ENCODE data around the gene HS3ST6. TPM values are rescaled to one million over a fixed set of nuclear protein-coding genes. Genes with fewer than 3 reads are reported as not detected.

Gene HS3ST6
- total RNA-seq, 1 experiment from 2014 or later: not detected

DNA sequence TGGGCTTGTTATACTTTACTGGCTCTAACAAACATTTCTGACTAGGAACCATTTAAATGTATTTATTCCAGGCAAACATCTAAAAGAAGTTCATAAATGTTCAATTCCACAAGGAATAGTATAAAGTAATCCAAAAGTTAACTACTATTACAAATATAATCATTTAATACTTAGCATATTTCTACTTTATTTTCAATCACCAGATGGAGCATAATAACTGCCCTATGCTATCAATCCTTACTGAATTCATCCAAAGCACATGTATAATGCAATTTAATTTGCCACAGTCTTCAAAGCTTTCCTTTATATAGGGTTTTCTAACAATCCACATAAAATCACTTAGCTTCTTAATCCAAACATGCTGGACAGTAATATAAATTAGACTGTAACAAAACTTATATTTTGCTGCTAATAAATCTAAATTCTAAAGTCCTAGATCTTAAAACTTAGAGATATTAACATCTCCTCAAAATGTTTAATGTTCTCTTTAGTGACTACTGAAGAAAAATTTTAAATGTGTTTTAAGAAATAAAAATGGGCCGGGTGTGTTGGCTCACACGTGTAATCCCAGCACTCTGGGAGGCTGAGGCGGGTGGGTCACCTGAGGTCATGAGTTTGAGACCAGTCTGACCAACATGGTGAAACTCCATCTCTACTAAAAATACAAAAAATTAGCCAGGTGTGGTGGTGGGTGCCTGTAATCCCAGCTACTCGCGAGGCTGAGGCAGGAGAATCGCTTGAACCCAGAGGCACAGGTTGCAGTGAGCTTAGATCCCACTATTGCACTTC is 52.1 kb downstream of the HS3ST6 start:
- H3K27ac ChIP-seq (ENCODE audit: low read length): no peak overlapping the region
- POLR2A ChIA-PET (ENCODE audit: unreplicated experiment): no interaction called here
- no peak overlapping the region for H3K4me3 ChIP-seq (ENCODE audit: low read length)
- H4K20me1 ChIP-seq (ENCODE audit: low read length): no peaks in the 10 kb centered on the region
- no peaks in the 10 kb centered on the region for H3K36me3 ChIP-seq (ENCODE audit: low read depth, low read length)
- no peak overlapping the region for H3K9ac ChIP-seq (ENCODE audit: low read length)
- intact Hi-C loops (cut with micrococcal nuclease): no loop called here
- DNase-seq (no peak), ATAC-seq (no peak)
- no peaks in the 10 kb centered on the region for H3K9me2 ChIP-seq (replicated peaks; ENCODE audit: low read length)
- H3K9me3 ChIP-seq (ENCODE audit: low read length): no peaks in the 10 kb centered on the region
- H3K27me3 ChIP-seq (ENCODE audit: low read length): no peaks in the 10 kb centered on the region
- CTCF ChIA-PET: no interaction called here
- no peaks in the 10 kb centered on the region for H3K79me2 ChIP-seq (ENCODE audit: low read length)
- H3K4me2 ChIP-seq (ENCODE audit: low read length): no peak overlapping the region
- no peak overlapping the region for H2AFZ ChIP-seq (ENCODE audit: low read length)
- BruUV-seq (replicated peaks): no TSS peak
- TF ChIP-seq EZH2phosphoT487 (IDR thresholded peaks at IDR 0.05; ENCODE audit: borderline replicate concordance, low read length) (no peak), CTCF (conservative IDR thresholded peaks at IDR 0.05; ENCODE audit: low read depth, low read length) (peak; percentile 30; the same call in 1 of the 2 replicates)
- H3K4me1 ChIP-seq (ENCODE audit: insufficient read depth, low read length): peaks cover 12% of the 10 kb centered on the region
- H3F3A ChIP-seq (ENCODE audit: low read length, unreplicated experiment): peaks cover 3% of the 10 kb centered on the region

DNA sequence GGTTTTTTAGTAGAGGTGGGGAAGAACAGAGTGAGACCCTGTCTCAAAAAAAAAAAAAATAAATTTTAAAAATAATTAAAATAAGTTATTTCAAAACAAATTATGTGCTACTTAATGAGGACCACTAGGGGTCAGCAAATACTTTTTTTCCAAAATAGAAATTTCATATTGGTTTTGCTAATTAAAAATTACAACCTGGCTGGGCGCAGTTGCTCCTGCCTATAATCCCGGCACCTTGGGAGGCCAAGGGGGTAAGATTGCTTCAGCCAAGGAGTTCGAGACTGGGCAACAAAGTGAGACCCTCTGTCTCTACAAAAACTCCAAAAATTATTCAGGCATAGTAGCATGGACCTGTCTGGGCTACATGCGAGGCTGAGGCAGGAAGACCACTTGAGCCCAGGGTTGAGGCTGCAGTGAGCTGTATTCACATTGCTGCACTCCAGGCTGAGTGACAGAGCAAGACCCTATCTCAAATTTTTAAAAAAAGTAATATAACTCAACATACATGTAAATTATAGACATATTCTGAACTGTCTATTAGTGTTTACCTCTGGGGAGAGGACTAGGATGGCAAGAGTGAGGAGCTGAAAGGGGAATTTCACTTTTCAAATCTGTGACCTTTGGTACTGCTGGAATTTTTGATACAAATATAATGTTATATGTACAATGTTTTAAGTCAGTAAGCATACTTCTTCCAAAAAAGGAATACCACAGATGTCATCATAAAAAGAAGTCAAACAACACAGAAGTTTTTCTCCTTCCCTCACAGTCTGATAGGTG is 54.3 kb downstream of the HS3ST6 start:
- Histone ChIP-seq H2AFZ (ENCODE audit: low read length) (no peak overlapping the region), H3F3A (ENCODE audit: low read length, unreplicated experiment) (no peaks in the 10 kb centered on the region), H3K4me3 (ENCODE audit: low read length) (no peak overlapping the region), H3K9me2 (replicated peaks; ENCODE audit: low read length) (no peaks in the 10 kb centered on the region), H4K20me1 (ENCODE audit: low read length) (no peaks in the 10 kb centered on the region), H3K9me3 (ENCODE audit: low read length) (no peaks in the 10 kb centered on the region), H3K27ac (ENCODE audit: low read length) (no peak overlapping the region), H3K4me1 (ENCODE audit: insufficient read depth, low read length) (no peaks in the 10 kb centered on the region), H3K9ac (ENCODE audit: low read length) (no peak overlapping the region), H3K27me3 (ENCODE audit: low read length) (no peaks in the 10 kb centered on the region), H3K4me2 (ENCODE audit: low read length) (no peak overlapping the region), H3K79me2 (ENCODE audit: low read length) (no peaks in the 10 kb centered on the region), H3K36me3 (ENCODE audit: low read depth, low read length) (no peaks in the 10 kb centered on the region)
- ATAC-seq (no peak), DNase-seq (peak; percentile 43)
- no peak for TF ChIP-seq EZH2phosphoT487 (IDR thresholded peaks at IDR 0.05; ENCODE audit: borderline replicate concordance, low read length)
- no peak for TF ChIP-seq EZH2 (IDR thresholded peaks at IDR 0.05; ENCODE audit: low read length, unreplicated experiment)
- TF ChIP-seq CTCF (conservative IDR thresholded peaks at IDR 0.05; ENCODE audit: low read depth, low read length): peak; percentile 42; the same call in 1 of the 2 replicates
- POLR2A ChIA-PET (ENCODE audit: unreplicated experiment): no interaction called here
- intact Hi-C loops (cut with micrococcal nuclease): loop anchor here (1.0 to 2.0 kb wide), 2 partner anchors 65 to 68 kb away; no protein-coding TSS in a partner anchor
- BruUV-seq (replicated peaks): no TSS peak
- CTCF ChIA-PET: no interaction called here
